Activated CD4-positive, alpha-beta T cell treated with anti-CD3 and anti-CD28 coated beads, Interleukin-2, amount 10 ng/mL, durations not matched to agents 24 days and 14 days (primary cell): ENCODE measurements around the gene PLA1A. TPM values are rescaled to one million over a fixed set of nuclear protein-coding genes. Genes with fewer than 3 reads are reported as not detected.

Source experiments
- DNase-seq: peaks from one replicate; pipeline ENCODE4 v3.0.0; 2022
- H3K27ac Mint-ChIP-seq: one replicate; pipeline ENCODE4 v1.8.0; 2022; ENCODE audit warnings: mild to moderate bottlenecking, mixed read lengths
- H3K27me3 Mint-ChIP-seq: one replicate; pipeline ENCODE4 v1.8.0; 2022; ENCODE audit warnings: mixed read lengths
- H3K36me3 Mint-ChIP-seq: one replicate; pipeline ENCODE4 v1.8.0; 2022; ENCODE audit warnings: low read depth, mild to moderate bottlenecking, mixed read lengths
- H3K4me1 Mint-ChIP-seq: one replicate; pipeline ENCODE4 v1.8.0; 2021; ENCODE audit warnings: mixed read lengths
- H3K4me3 Mint-ChIP-seq: one replicate; pipeline ENCODE4 v1.8.0; 2022; ENCODE audit warnings: mild to moderate bottlenecking, moderate library complexity, mixed read lengths
- H3K9me3 Mint-ChIP-seq: one replicate; pipeline ENCODE4 v1.8.0; 2021; ENCODE audit warnings: mixed read lengths
- intact Hi-C: fragments of 100-400 bp; cut with micrococcal nuclease; formaldehyde crosslinking; loops from one replicate; pipeline ENCODE4 v1.15.1; 2023
- total RNA-seq: library from RNA; stranded (reverse); gene quantifications from 2 replicates; pipeline ENCODE4 v1.2.3, GENCODE V29; 2022

The PLA1A gene
- total RNA-seq, 1 donor from 2014 or later, result 0.26 TPM

- Mint-ChIP-seq H3K9me3 (no peaks in the 10 kb centered on the region), H3K36me3 (no peaks in the 10 kb centered on the region), H3K4me3 (no peak overlapping the region), H3K27ac (peak overlapping the region; percentile 48), H3K27me3 (no peaks in the 10 kb centered on the region), H3K4me1 (peaks cover 31% of the 10 kb centered on the region)
- DNase-seq, result no peak
- intact Hi-C loops, result loop anchor here (1.0 kb wide), 2 partner anchors 10 to 121 kb away; no protein-coding TSS in a partner anchor
Measured at GRCh38 chr3:119628816-119629445, 31.2 kb downstream of the PLA1A start.

- Mint-ChIP-seq H3K36me3 (no peaks in the 10 kb centered on the region), H3K4me3 (no peak overlapping the region), H3K27ac (no peak overlapping the region), H3K27me3 (no peaks in the 10 kb centered on the region), H3K9me3 (no peaks in the 10 kb centered on the region), H3K4me1 (peaks cover 31% of the 10 kb centered on the region)
- no peak for DNase-seq
- intact Hi-C loops, result no loop called here
Measured at GRCh38 chr3:119630128-119630879, 32.6 kb downstream of the PLA1A start.

- H3K27me3 Mint-ChIP-seq, result no peaks in the 10 kb centered on the region
- intact Hi-C loops, result no loop called here
Measured at GRCh38 chr3:119630880-119631329, 33.2 kb downstream of the PLA1A start.

GRCh38 chr3:119631516-119631915 is 33.8 kb downstream of the PLA1A start:
- H3K27me3 Mint-ChIP-seq, result no peaks in the 10 kb centered on the region
- no peak for DNase-seq
- peaks cover 32% of the 10 kb centered on the region for H3K4me1 Mint-ChIP-seq
- H3K9me3 Mint-ChIP-seq, result no peaks in the 10 kb centered on the region
- H3K36me3 Mint-ChIP-seq, result no peaks in the 10 kb centered on the region
- no peak overlapping the region for H3K4me3 Mint-ChIP-seq
- H3K27ac Mint-ChIP-seq, result no peak overlapping the region
- intact Hi-C loops, result no loop called here

More at GRCh38 chr3:119630880-119631329, 33.2 kb downstream of the PLA1A start:
- no peaks in the 10 kb centered on the region for H3K36me3 Mint-ChIP-seq
- H3K4me1 Mint-ChIP-seq, result peaks cover 31% of the 10 kb centered on the region
- no peak for DNase-seq
- H3K9me3 Mint-ChIP-seq, result no peaks in the 10 kb centered on the region
- H3K4me3 Mint-ChIP-seq, result no peak overlapping the region
- H3K27ac Mint-ChIP-seq, result no peak overlapping the region

GRCh38 chr3:119632216-119632615 is 34.5 kb downstream of the PLA1A start:
- Mint-ChIP-seq H3K4me1 (peaks cover 33% of the 10 kb centered on the region), H3K4me3 (no peak overlapping the region), H3K27ac (no peak overlapping the region), H3K36me3 (no peaks in the 10 kb centered on the region), H3K27me3 (no peaks in the 10 kb centered on the region), H3K9me3 (peaks cover 3% of the 10 kb centered on the region)
- intact Hi-C loops, result no loop called here
- no peak for DNase-seq

- Mint-ChIP-seq H3K4me1 (peaks cover 31% of the 10 kb centered on the region), H3K36me3 (peaks cover 1% of the 10 kb centered on the region), H3K4me3 (no peak overlapping the region), H3K27ac (no peak overlapping the region), H3K9me3 (peaks cover 7% of the 10 kb centered on the region), H3K27me3 (no peaks in the 10 kb centered on the region)
- intact Hi-C loops, result no loop called here
- no peak for DNase-seq
Measured at GRCh38 chr3:119632829-119633228, 35.1 kb downstream of the PLA1A start.

GRCh38 chr3:119635719-119636118 is 38.0 kb downstream of the PLA1A start:
- Mint-ChIP-seq H3K9me3 (peaks cover 14% of the 10 kb centered on the region), H3K27ac (no peak overlapping the region), H3K4me3 (no peak overlapping the region), H3K36me3 (peaks cover 11% of the 10 kb centered on the region), H3K27me3 (no peaks in the 10 kb centered on the region), H3K4me1 (peaks cover 34% of the 10 kb centered on the region)
- no peak for DNase-seq
- intact Hi-C loops, result loop anchor here (5.0 kb wide), 2 partner anchors 53 to 398 kb away; no protein-coding TSS in a partner anchor

- no peak overlapping the region for H3K4me3 Mint-ChIP-seq
- intact Hi-C loops, result loop anchor here (5.0 kb wide), 2 partner anchors 54 to 399 kb away; no protein-coding TSS in a partner anchor
- H3K9me3 Mint-ChIP-seq, result peaks cover 17% of the 10 kb centered on the region
- H3K4me1 Mint-ChIP-seq, result peaks cover 31% of the 10 kb centered on the region
- peaks cover 12% of the 10 kb centered on the region for H3K36me3 Mint-ChIP-seq
- DNase-seq, result no peak
- H3K27ac Mint-ChIP-seq, result no peak overlapping the region
- no peaks in the 10 kb centered on the region for H3K27me3 Mint-ChIP-seq
Measured at GRCh38 chr3:119636249-119636648, 38.6 kb downstream of the PLA1A start.

- H3K4me3 Mint-ChIP-seq, result no peak overlapping the region
- no peak for DNase-seq
- no peaks in the 10 kb centered on the region for H3K27me3 Mint-ChIP-seq
- peaks cover 19% of the 10 kb centered on the region for H3K9me3 Mint-ChIP-seq
- H3K27ac Mint-ChIP-seq, result no peak overlapping the region
- intact Hi-C loops, result loop anchor here (5.0 kb wide), 2 partner anchors 55 to 400 kb away; no protein-coding TSS in a partner anchor
- H3K36me3 Mint-ChIP-seq, result peaks cover 15% of the 10 kb centered on the region
- peaks cover 31% of the 10 kb centered on the region for H3K4me1 Mint-ChIP-seq
Measured at GRCh38 chr3:119636891-119637611, 39.4 kb downstream of the PLA1A start.

- Mint-ChIP-seq H3K4me1 (peaks cover 36% of the 10 kb centered on the region), H3K36me3 (peaks cover 15% of the 10 kb centered on the region), H3K27me3 (no peaks in the 10 kb centered on the region), H3K27ac (peak overlapping the region; percentile 95), H3K9me3 (peaks cover 19% of the 10 kb centered on the region), H3K4me3 (peak overlapping the region; percentile 75)
- intact Hi-C loops, result loop anchor here (1.0 to 5.0 kb wide), 6 partner anchors 33 to 401 kb away; partner anchors contain the start of genes COX17 and TIMMDC1
- DNase-seq, result peak; percentile 68
Measured at GRCh38 chr3:119637679-119638477, 40.2 kb downstream of the PLA1A start.

GRCh38 chr3:119639494-119640350 is 42.0 kb downstream of the PLA1A start:
- peak; percentile 64 for DNase-seq
- H3K4me1 Mint-ChIP-seq, result peaks cover 44% of the 10 kb centered on the region
- peak overlapping the region; percentile 95 for H3K27ac Mint-ChIP-seq
- peaks cover 19% of the 10 kb centered on the region for H3K9me3 Mint-ChIP-seq
- no peak overlapping the region for H3K4me3 Mint-ChIP-seq
- H3K36me3 Mint-ChIP-seq, result peaks cover 15% of the 10 kb centered on the region
- no peaks in the 10 kb centered on the region for H3K27me3 Mint-ChIP-seq
- intact Hi-C loops, result loop anchor here (1.0 to 5.0 kb wide), 9 partner anchors 11 to 402 kb away; partner anchors contain the start of genes ARHGAP31, TIMMDC1 and TMEM39A

- intact Hi-C loops, result no loop called here
- H3K27ac Mint-ChIP-seq, result no peak overlapping the region
- no peak for DNase-seq
- no peaks in the 10 kb centered on the region for H3K27me3 Mint-ChIP-seq
- H3K9me3 Mint-ChIP-seq, result peaks cover 19% of the 10 kb centered on the region
- H3K36me3 Mint-ChIP-seq, result peaks cover 15% of the 10 kb centered on the region
- no peak overlapping the region for H3K4me3 Mint-ChIP-seq
- H3K4me1 Mint-ChIP-seq, result peaks cover 44% of the 10 kb centered on the region
Measured at GRCh38 chr3:119641416-119641815, 43.7 kb downstream of the PLA1A start.
